ENCODE results near the gene TFDP2. TPM values are rescaled to one million over a fixed set of nuclear protein-coding genes. Genes with fewer than 3 reads are reported as not detected.

The TFDP2 gene
- total and polyA plus RNA-seq, 10 of the 15 experiments (the other 5 are each of a cell fraction or from before 2014, with no cell fraction given): 28.3 to 100 (median 49.7) TPM

- Histone ChIP-seq H3K36me3 (ENCODE audit: control insufficient read depth in 2 of 2, insufficient read depth in 2 of 2, low read length in 1 of 2) (no peaks in the 10 kb centered on the region), H3K27me3 (replicated peaks in 1 of 2; ENCODE audit: control insufficient read depth in 2 of 2, insufficient read depth in 2 of 2, low read length in 1 of 2) (no peaks in the 10 kb centered on the region), H3K27ac (ENCODE audit: control insufficient read depth, insufficient read depth) (no peak overlapping the region), H3K4me1 (ENCODE audit: control insufficient read depth, insufficient read depth, low read length) (0 out of 2 replicates have a peak, but pooled peaks cover 4% of the 10 kb centered on the region), H3K9me3 (replicated peaks; ENCODE audit: control insufficient read depth, insufficient read depth, low read length) (no peaks in the 10 kb centered on the region), H2AFZ (ENCODE audit: control insufficient read depth, low read depth, low read length) (no peak overlapping the region), H3K4me2 (ENCODE audit: control insufficient read depth, insufficient read depth) (no peak overlapping the region), H3K79me2 (ENCODE audit: control insufficient read depth, insufficient read depth, low read length) (no peaks in the 10 kb centered on the region), H4K20me1 (ENCODE audit: control insufficient read depth, insufficient read depth) (no peaks in the 10 kb centered on the region), H3K4me3 (no peak overlapping the region), H3K9ac (ENCODE audit: control insufficient read depth, insufficient read depth, low read length) (no peak overlapping the region)
- ChIA-PET POLR2A (no interaction called here), SMC1A (ENCODE audit: uncharacterized antibody, unreplicated experiment) (interaction anchor here (0.6 to 1.3 kb wide), 3 partner anchors 11 to 488 kb away, joined by 3 to 4 read pairs (median 3); no protein-coding TSS in a partner anchor), CTCF (interaction anchor here (1.1 kb wide), 1 partner anchor 249 kb away, joined by 3 read pairs; no protein-coding TSS in a partner anchor), RAD21 (ENCODE audit: unreplicated experiment) (interaction anchor here (1.5 kb wide), 1 partner anchor 10 kb away, joined by 4 read pairs; no protein-coding TSS in a partner anchor)
- in situ Hi-C loops (cut with MboI) (no loop called here), intact Hi-C loops (cut with micrococcal nuclease; ENCODE audit: unreplicated experiment) (no loop called here)
- no TSS peak for BruUV-seq (replicated peaks)
- 89% methylated on average over 4 of the region's 4 CpGs for WGBS (ENCODE audit: insufficient coverage, insufficient replicate concordance, low lambda C conversion rate, missing lambda C conversion rate)
- FAIRE-seq (no peak), ATAC-seq (no peak), DNase-seq (ENCODE audit: low read depth, low spot score) (no peak)
- TF ChIP-seq, protein P1, sequence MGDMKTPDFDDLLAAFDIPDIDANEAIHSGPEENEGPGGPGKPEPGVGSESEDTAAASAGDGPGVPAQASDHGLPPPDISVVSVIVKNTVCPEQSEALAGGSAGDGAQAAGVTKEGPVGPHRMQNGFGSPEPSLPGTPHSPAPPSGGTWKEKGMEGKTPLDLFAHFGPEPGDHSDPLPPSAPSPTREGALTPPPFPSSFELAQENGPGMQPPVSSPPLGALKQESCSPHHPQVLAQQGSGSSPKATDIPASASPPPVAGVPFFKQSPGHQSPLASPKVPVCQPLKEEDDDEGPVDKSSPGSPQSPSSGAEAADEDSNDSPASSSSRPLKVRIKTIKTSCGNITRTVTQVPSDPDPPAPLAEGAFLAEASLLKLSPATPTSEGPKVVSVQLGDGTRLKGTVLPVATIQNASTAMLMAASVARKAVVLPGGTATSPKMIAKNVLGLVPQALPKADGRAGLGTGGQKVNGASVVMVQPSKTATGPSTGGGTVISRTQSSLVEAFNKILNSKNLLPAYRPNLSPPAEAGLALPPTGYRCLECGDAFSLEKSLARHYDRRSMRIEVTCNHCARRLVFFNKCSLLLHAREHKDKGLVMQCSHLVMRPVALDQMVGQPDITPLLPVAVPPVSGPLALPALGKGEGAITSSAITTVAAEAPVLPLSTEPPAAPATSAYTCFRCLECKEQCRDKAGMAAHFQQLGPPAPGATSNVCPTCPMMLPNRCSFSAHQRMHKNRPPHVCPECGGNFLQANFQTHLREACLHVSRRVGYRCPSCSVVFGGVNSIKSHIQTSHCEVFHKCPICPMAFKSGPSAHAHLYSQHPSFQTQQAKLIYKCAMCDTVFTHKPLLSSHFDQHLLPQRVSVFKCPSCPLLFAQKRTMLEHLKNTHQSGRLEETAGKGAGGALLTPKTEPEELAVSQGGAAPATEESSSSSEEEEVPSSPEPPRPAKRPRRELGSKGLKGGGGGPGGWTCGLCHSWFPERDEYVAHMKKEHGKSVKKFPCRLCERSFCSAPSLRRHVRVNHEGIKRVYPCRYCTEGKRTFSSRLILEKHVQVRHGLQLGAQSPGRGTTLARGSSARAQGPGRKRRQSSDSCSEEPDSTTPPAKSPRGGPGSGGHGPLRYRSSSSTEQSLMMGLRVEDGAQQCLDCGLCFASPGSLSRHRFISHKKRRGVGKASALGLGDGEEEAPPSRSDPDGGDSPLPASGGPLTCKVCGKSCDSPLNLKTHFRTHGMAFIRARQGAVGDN (IDR thresholded peaks at IDR 0.05): no peak
- TF ChIP-seq ZNF274 (IDR thresholded peaks at IDR 0.05; ENCODE audit: insufficient read depth, insufficient read length): no peak
- TF ChIP-seq, protein P2, sequence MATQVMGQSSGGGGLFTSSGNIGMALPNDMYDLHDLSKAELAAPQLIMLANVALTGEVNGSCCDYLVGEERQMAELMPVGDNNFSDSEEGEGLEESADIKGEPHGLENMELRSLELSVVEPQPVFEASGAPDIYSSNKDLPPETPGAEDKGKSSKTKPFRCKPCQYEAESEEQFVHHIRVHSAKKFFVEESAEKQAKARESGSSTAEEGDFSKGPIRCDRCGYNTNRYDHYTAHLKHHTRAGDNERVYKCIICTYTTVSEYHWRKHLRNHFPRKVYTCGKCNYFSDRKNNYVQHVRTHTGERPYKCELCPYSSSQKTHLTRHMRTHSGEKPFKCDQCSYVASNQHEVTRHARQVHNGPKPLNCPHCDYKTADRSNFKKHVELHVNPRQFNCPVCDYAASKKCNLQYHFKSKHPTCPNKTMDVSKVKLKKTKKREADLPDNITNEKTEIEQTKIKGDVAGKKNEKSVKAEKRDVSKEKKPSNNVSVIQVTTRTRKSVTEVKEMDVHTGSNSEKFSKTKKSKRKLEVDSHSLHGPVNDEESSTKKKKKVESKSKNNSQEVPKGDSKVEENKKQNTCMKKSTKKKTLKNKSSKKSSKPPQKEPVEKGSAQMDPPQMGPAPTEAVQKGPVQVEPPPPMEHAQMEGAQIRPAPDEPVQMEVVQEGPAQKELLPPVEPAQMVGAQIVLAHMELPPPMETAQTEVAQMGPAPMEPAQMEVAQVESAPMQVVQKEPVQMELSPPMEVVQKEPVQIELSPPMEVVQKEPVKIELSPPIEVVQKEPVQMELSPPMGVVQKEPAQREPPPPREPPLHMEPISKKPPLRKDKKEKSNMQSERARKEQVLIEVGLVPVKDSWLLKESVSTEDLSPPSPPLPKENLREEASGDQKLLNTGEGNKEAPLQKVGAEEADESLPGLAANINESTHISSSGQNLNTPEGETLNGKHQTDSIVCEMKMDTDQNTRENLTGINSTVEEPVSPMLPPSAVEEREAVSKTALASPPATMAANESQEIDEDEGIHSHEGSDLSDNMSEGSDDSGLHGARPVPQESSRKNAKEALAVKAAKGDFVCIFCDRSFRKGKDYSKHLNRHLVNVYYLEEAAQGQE (IDR thresholded peaks at IDR 0.05; ENCODE audit: low read depth, low read length): no peak
- TF ChIP-seq ZSCAN29 (IDR thresholded peaks at IDR 0.05): no peak
- TF ChIP-seq RAD51 (IDR thresholded peaks at IDR 0.05): no peak
- TF ChIP-seq TCF3 (IDR thresholded peaks at IDR 0.05; ENCODE audit: borderline replicate concordance, insufficient read depth, low read depth, low read length): no peak
- no peak for TF ChIP-seq SMC3 (IDR thresholded peaks at IDR 0.05; ENCODE audit: borderline replicate concordance, low read length)
- no peak for TF ChIP-seq CEBPZ (IDR thresholded peaks at IDR 0.05; ENCODE audit: low read depth, low read length)
- TF ChIP-seq SMAD5 (IDR thresholded peaks at IDR 0.05; ENCODE audit: low read depth): no peak
- TF ChIP-seq EZH2 (IDR thresholded peaks at IDR 0.05; ENCODE audit: borderline replicate concordance, control insufficient read depth, low read depth, low read length): no peak
- no peak for TF ChIP-seq USF2 (IDR thresholded peaks at IDR 0.05; ENCODE audit: borderline replicate concordance, low read depth, low read length)
- no peak for TF ChIP-seq JUNB (IDR thresholded peaks at IDR 0.05)
Observed at GRCh38 chr3:142033292-142033691, 116.1 kb downstream of the TFDP2 start.
